ENCODE results near the gene ABCC1. TPM values are rescaled to one million over a fixed set of nuclear protein-coding genes. Genes with fewer than 3 reads are reported as not detected.

The ABCC1 gene
- total and polyA plus RNA-seq, 2 of the 4 experiments (the other 2 are of a cell fraction): 39.4 to 66.0 TPM

DNA sequence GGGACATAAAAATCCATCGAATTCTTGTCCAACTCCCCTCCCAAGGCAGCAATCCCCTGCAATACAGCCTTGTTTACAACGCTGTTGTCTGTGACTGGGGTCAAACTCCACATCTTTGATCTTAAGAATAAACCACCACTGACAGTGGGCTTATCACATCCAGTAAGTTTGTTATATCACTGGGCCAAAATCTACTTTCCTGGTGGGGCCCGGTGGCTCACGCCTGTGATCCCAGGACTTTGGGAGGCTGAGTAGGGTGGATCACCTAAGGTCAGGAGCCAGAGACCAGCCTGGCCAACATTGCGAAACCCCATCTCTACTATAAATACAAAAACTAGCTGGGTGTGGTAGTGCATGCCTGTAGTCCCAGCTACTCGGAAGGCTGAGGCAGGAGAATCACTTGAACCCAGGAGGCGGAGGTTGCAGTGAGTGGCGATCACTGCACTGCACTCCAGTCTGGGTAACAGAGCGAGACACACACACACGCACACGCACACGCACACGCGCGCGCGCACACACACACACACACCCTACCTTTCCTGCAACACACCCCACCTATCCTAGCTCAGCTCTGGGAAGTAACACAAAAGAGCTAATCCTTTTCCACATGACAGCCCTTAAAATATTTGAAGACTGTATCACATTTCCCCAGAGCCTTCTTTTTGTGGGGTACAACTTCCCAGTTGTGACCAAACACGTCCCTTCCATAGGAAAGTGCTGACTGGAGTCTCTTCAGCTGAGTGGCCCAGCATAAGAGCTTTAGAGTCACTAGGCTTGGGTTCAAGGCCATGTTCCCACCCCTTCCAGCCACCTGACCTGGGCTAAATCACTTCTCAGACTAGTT, 20.9 kb upstream of the ABCC1 start:
- H3K9me3 ChIP-seq (ENCODE audit: control insufficient read depth, insufficient read depth, low read length): no peaks in the 10 kb centered on the region
- peak overlapping the region; percentile 66; the same call in 1 of the 2 replicates for H3K14ac ChIP-seq (replicated peaks; ENCODE audit: low read depth, low read length)
- H3K9ac ChIP-seq (ENCODE audit: low read depth, low read length): no peak overlapping the region
- H3K4me1 ChIP-seq (ENCODE audit: control insufficient read depth, insufficient read depth, low read length): no peaks in the 10 kb centered on the region; the same call in 1 of the 2 replicates
- no peak overlapping the region for H4K91ac ChIP-seq (ENCODE audit: insufficient read depth, low read depth, low read length)
- no peak overlapping the region for H2BK15ac ChIP-seq (ENCODE audit: low read depth, low read length)
- H2AK9ac ChIP-seq (replicated peaks; ENCODE audit: low read depth, low read length, poor library complexity): no peak overlapping the region
- no peaks in the 10 kb centered on the region for H3K27me3 ChIP-seq (ENCODE audit: control insufficient read depth, insufficient read depth, low read length)
- no peak for DNase-seq
- no peak overlapping the region for H4K8ac ChIP-seq (ENCODE audit: low read depth in 2 of 2, low read length in 2 of 2)
- H3K56ac ChIP-seq (ENCODE audit: extremely low read depth, insufficient read depth, low read length): no peak overlapping the region
- CTCF ChIA-PET: no interaction called here
- ATAC-seq (ENCODE audit: low read depth): peak; percentile 37
- no peak overlapping the region for H3K27ac ChIP-seq (ENCODE audit: insufficient read depth, low read length)
- intact Hi-C loops (cut with micrococcal nuclease) (no loop called here), in situ Hi-C loops (cut with MboI; ENCODE audit: low sequenced_read_pairs) (no loop called here), dilution Hi-C loops (cut with HindIII; ENCODE audit: low sequenced_read_pairs, unreplicated experiment) (no loop called here)
- TF ChIP-seq POLR2A (IDR thresholded peaks at IDR 0.05; ENCODE audit: low read depth, low read length): no peak
- TF ChIP-seq CEBPB (IDR thresholded peaks at IDR 0.05; ENCODE audit: low read depth, low read length): 0 out of 2 replicates have a peak, but pooled peaks have one; percentile 46
- H3K4me3 ChIP-seq (ENCODE audit: insufficient read depth, low read depth, low read length): no peak overlapping the region
- no peak overlapping the region for H3K18ac ChIP-seq (ENCODE audit: low read depth, low read length)
- no peaks in the 10 kb centered on the region for H3K79me1 ChIP-seq (ENCODE audit: low read depth in 1 of 2, low read length in 2 of 2)
- H3K23ac ChIP-seq (ENCODE audit: low read depth, low read length): no peak overlapping the region
- POLR2A ChIA-PET (ENCODE audit: unreplicated experiment): no interaction called here
- H2BK5ac ChIP-seq (ENCODE audit: low read depth, low read length, poor library complexity, severe bottlenecking): no peak overlapping the region
- H2AFZ ChIP-seq (replicated peaks; ENCODE audit: low read length, poor library complexity): peak overlapping the region; percentile 43
- no peak overlapping the region for H3K4ac ChIP-seq (ENCODE audit: low read depth, low read length)
- no TSS peak for BruUV-seq (replicated peaks)
- no peak overlapping the region for H2BK20ac ChIP-seq (ENCODE audit: low read depth, low read length)
- H4K20me1 ChIP-seq (ENCODE audit: insufficient read depth, low read length): no peaks in the 10 kb centered on the region
- WGBS, 2 experiments (ENCODE audit: extremely low coverage in 2 of 2, insufficient read length in 1 of 2): 95% methylated on average over 8 of the region's 18 CpGs; no CpG with 5 or more reads in 1 of the 2 experiments
- H3K4me2 ChIP-seq (ENCODE audit: low read depth, low read length): no peak overlapping the region
- H2AK5ac ChIP-seq (ENCODE audit: low read depth, low read length): peak overlapping the region; percentile 69; the same call in 1 of the 2 replicates
- no peaks in the 10 kb centered on the region for H3K9me1 ChIP-seq (ENCODE audit: insufficient read depth, low read length)
- H3K36me3 ChIP-seq (ENCODE audit: control insufficient read depth, insufficient read depth, low read length): no peaks in the 10 kb centered on the region
- no peak overlapping the region for H4K5ac ChIP-seq (ENCODE audit: low read depth, low read length)
- H2BK120ac ChIP-seq (ENCODE audit: low read depth, low read length): no peak overlapping the region

Data from IMR-90 (cell line).